ENCODE results near the gene BNIP5.

The BNIP5 gene

GRCh38 chr6:36305885-36306284 is 30.8 kb downstream of the BNIP5 start:
- H3K36me3 ChIP-seq (ENCODE audit: control insufficient read depth, insufficient read depth, low read length), result no peaks in the 10 kb centered on the region
- TF ChIP-seq, protein P1, sequence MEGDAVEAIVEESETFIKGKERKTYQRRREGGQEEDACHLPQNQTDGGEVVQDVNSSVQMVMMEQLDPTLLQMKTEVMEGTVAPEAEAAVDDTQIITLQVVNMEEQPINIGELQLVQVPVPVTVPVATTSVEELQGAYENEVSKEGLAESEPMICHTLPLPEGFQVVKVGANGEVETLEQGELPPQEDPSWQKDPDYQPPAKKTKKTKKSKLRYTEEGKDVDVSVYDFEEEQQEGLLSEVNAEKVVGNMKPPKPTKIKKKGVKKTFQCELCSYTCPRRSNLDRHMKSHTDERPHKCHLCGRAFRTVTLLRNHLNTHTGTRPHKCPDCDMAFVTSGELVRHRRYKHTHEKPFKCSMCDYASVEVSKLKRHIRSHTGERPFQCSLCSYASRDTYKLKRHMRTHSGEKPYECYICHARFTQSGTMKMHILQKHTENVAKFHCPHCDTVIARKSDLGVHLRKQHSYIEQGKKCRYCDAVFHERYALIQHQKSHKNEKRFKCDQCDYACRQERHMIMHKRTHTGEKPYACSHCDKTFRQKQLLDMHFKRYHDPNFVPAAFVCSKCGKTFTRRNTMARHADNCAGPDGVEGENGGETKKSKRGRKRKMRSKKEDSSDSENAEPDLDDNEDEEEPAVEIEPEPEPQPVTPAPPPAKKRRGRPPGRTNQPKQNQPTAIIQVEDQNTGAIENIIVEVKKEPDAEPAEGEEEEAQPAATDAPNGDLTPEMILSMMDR (IDR thresholded peaks at IDR 0.05), result no peak
- H2AFZ ChIP-seq, result no peak overlapping the region

GRCh38 chr6:36302227-36302976 is 34.3 kb downstream of the BNIP5 start:
- TF ChIP-seq, protein P1 (IDR thresholded peaks at IDR 0.05), result peak; percentile 94
- no peak overlapping the region for H3K9ac ChIP-seq
- H3K79me2 ChIP-seq, result no peaks in the 10 kb centered on the region
- H3K27me3 ChIP-seq (ENCODE audit: control insufficient read depth, insufficient read depth, low read length), result no peaks in the 10 kb centered on the region
- H3K36me3 ChIP-seq (ENCODE audit: control insufficient read depth, insufficient read depth, low read length), result no peaks in the 10 kb centered on the region
- H3K27ac ChIP-seq, result no peak overlapping the region
- no peaks in the 10 kb centered on the region for H3K9me3 ChIP-seq (ENCODE audit: control insufficient read depth, low read length)
- H3K4me1 ChIP-seq, result no peaks in the 10 kb centered on the region
- no peak overlapping the region for H3K4me2 ChIP-seq (ENCODE audit: low read length)
- no peak overlapping the region for H2AFZ ChIP-seq
- no peak overlapping the region for H3K4me3 ChIP-seq (ENCODE audit: low read depth, low read length)

More at GRCh38 chr6:36305885-36306284, 30.8 kb downstream of the BNIP5 start:
- H3K4me1 ChIP-seq, result no peaks in the 10 kb centered on the region
- no peaks in the 10 kb centered on the region for H3K27me3 ChIP-seq (ENCODE audit: control insufficient read depth, insufficient read depth, low read length)
- H3K9ac ChIP-seq, result no peak overlapping the region
- H3K9me3 ChIP-seq (ENCODE audit: control insufficient read depth, low read length), result no peaks in the 10 kb centered on the region
- H3K4me3 ChIP-seq (ENCODE audit: low read depth, low read length), result no peak overlapping the region
- H3K79me2 ChIP-seq, result no peaks in the 10 kb centered on the region
- H3K27ac ChIP-seq, result no peak overlapping the region
- H3K4me2 ChIP-seq (ENCODE audit: low read length), result no peak overlapping the region

DNA sequence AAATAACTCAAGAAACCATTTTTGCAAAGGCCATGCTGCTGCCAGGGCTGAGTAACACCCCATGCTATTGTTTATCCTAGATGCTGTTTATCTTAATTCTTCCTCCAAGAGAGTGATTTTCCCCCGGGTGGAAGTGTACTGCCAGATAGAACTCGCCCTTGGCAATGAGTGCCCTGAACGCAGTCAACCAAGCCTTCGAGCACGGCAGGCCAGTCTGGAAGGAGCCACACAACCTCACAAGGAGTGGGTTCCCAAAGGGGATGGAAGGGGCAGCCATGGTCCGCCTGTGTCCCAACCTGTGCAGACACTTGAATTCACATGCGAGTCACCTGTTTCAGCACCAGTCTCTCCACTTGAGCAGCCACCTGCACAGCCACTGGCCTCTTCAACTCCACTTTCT is 34.9 kb downstream of the BNIP5 start:
- TF ChIP-seq, protein P1 (IDR thresholded peaks at IDR 0.05), result no peak

GRCh38 chr6:36301085-36301658 is 35.5 kb downstream of the BNIP5 start:
- Histone ChIP-seq H3K79me2 (no peaks in the 10 kb centered on the region), H3K36me3 (ENCODE audit: control insufficient read depth, insufficient read depth, low read length) (no peaks in the 10 kb centered on the region), H3K9ac (no peak overlapping the region), H3K4me3 (ENCODE audit: low read depth, low read length) (no peak overlapping the region), H3K4me2 (ENCODE audit: low read length) (no peak overlapping the region), H3K27ac (no peak overlapping the region), H3K27me3 (ENCODE audit: control insufficient read depth, insufficient read depth, low read length) (no peaks in the 10 kb centered on the region), H2AFZ (no peak overlapping the region), H3K4me1 (no peaks in the 10 kb centered on the region), H3K9me3 (ENCODE audit: control insufficient read depth, low read length) (no peaks in the 10 kb centered on the region)
- TF ChIP-seq, protein P1 (IDR thresholded peaks at IDR 0.05), result no peak

More for the DNA sequence above, 34.9 kb downstream of the BNIP5 start:
- Histone ChIP-seq H3K9ac (no peak overlapping the region), H3K27me3 (ENCODE audit: control insufficient read depth, insufficient read depth, low read length) (no peaks in the 10 kb centered on the region), H3K4me1 (no peaks in the 10 kb centered on the region), H3K79me2 (no peaks in the 10 kb centered on the region), H2AFZ (no peak overlapping the region), H3K4me3 (ENCODE audit: low read depth, low read length) (no peak overlapping the region), H3K9me3 (ENCODE audit: control insufficient read depth, low read length) (no peaks in the 10 kb centered on the region), H3K27ac (no peak overlapping the region), H3K4me2 (ENCODE audit: low read length) (no peak overlapping the region), H3K36me3 (ENCODE audit: control insufficient read depth, insufficient read depth, low read length) (no peaks in the 10 kb centered on the region)

All from parathyroid adenoma (tissue), 2 donors.